Erythroblast (primary cell): ENCODE measurements around the gene WDR82.

Experiments used
- GATA1 ChIP-seq: IDR thresholded peaks from 2 replicates; pipeline ENCODE4 v1.6.1; 2011; ENCODE audit warnings: low read depth, mild to moderate bottlenecking, control low read depth, low read length, moderate library complexity
- POLR2A ChIP-seq: IDR thresholded peaks from 2 replicates; pipeline ENCODE4 v1.6.1; 2011; ENCODE audit warnings: mild to moderate bottlenecking, low read length

DNA sequence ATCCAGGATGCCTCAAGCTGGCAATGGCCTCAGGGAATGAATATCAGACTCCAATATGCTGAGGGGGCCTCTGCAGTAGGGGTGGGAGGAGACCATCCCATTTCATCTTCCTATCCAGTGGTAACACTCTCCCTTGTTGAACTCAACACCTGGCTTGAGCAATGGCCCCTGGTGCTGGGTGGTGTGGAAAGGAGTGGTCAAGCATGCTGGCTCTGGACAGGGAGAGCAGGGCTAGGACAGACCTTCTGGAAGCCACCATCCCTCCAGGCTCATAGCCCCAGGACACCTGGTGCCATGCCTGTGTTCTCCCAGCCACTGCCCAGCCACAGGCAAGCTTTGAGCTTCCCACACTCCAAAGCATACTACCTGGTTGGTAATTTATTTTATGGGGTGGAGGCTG, 47.2 kb upstream of the WDR82 start:
- TF ChIP-seq POLR2A (no peak), GATA1 (no peak)
